ENCODE measurements around the gene CPVL.

CPVL gene

GRCh38 chr7:29066641-29067040, 79.7 kb downstream of the CPVL start:
- in situ Hi-C loops (cut with HindIII; ENCODE audit: low sequenced_read_pairs) = no loop called here
- no peak for TF ChIP-seq CTCF (IDR thresholded peaks at IDR 0.05; ENCODE audit: low read depth, low read length, missing control alignments)
- no peak overlapping the region for H3K4me3 ChIP-seq (ENCODE audit: low read depth, low read length)
- DNase-seq (ENCODE audit: low read depth) = no peak

GRCh38 chr7:29065181-29065857, 81.0 kb downstream of the CPVL start:
- in situ Hi-C loops (cut with HindIII; ENCODE audit: low sequenced_read_pairs) = no loop called here
- DNase-seq (ENCODE audit: low read depth) = no peak
- TF ChIP-seq CTCF (IDR thresholded peaks at IDR 0.05; ENCODE audit: low read depth, low read length, missing control alignments) = no peak
- no peak overlapping the region for H3K4me3 ChIP-seq (ENCODE audit: low read depth, low read length)

- no peak for DNase-seq (ENCODE audit: low read depth)
- in situ Hi-C loops (cut with HindIII; ENCODE audit: low sequenced_read_pairs) = no loop called here
- TF ChIP-seq CTCF (IDR thresholded peaks at IDR 0.05; ENCODE audit: low read depth, low read length, missing control alignments) = no peak
- H3K4me3 ChIP-seq (ENCODE audit: low read depth, low read length) = no peak overlapping the region
Measured at GRCh38 chr7:29063872-29064271, 82.5 kb downstream of the CPVL start.

- no peak for DNase-seq (ENCODE audit: low read depth)
- in situ Hi-C loops (cut with HindIII; ENCODE audit: low sequenced_read_pairs) = no loop called here
- TF ChIP-seq CTCF (IDR thresholded peaks at IDR 0.05; ENCODE audit: low read depth, low read length, missing control alignments) = no peak
- no peak overlapping the region for H3K4me3 ChIP-seq (ENCODE audit: low read depth, low read length)
Measured at GRCh38 chr7:29063236-29063635, 83.1 kb downstream of the CPVL start.

- no peak overlapping the region for H3K4me3 ChIP-seq (ENCODE audit: low read depth, low read length)
- DNase-seq (ENCODE audit: low read depth) = no peak
- in situ Hi-C loops (cut with HindIII; ENCODE audit: low sequenced_read_pairs) = no loop called here
- TF ChIP-seq CTCF (IDR thresholded peaks at IDR 0.05; ENCODE audit: low read depth, low read length, missing control alignments) = no peak
Measured at GRCh38 chr7:29053105-29053872, 93.0 kb downstream of the CPVL start.

- no peak for DNase-seq (ENCODE audit: low read depth)
- in situ Hi-C loops (cut with HindIII; ENCODE audit: low sequenced_read_pairs) = no loop called here
- no peak for TF ChIP-seq CTCF (IDR thresholded peaks at IDR 0.05; ENCODE audit: low read depth, low read length, missing control alignments)
- H3K4me3 ChIP-seq (ENCODE audit: low read depth, low read length) = no peak overlapping the region
Measured at GRCh38 chr7:29046978-29047377, 99.4 kb downstream of the CPVL start.

All from astrocyte of the cerebellum (primary cell).